Measurements from ENCODE around the gene CARD11.

GRCh38 chr7:2886391-2886790 is 157.3 kb downstream of the CARD11 start:
- TF ChIP-seq EP300 (conservative IDR thresholded peaks at IDR 0.05; ENCODE audit: poor library complexity, severe bottlenecking) (no peak), POLR2AphosphoS5 (IDR thresholded peaks at IDR 0.05) (no peak), TAF1 (IDR thresholded peaks at IDR 0.05; ENCODE audit: low read depth) (no peak), RAD21 (conservative IDR thresholded peaks at IDR 0.05) (no peak), EZH2 (IDR thresholded peaks at IDR 0.05; ENCODE audit: borderline replicate concordance, insufficient read depth, low read length, poor library complexity, severe bottlenecking) (no peak)
- TF ChIP-seq, protein P1, sequence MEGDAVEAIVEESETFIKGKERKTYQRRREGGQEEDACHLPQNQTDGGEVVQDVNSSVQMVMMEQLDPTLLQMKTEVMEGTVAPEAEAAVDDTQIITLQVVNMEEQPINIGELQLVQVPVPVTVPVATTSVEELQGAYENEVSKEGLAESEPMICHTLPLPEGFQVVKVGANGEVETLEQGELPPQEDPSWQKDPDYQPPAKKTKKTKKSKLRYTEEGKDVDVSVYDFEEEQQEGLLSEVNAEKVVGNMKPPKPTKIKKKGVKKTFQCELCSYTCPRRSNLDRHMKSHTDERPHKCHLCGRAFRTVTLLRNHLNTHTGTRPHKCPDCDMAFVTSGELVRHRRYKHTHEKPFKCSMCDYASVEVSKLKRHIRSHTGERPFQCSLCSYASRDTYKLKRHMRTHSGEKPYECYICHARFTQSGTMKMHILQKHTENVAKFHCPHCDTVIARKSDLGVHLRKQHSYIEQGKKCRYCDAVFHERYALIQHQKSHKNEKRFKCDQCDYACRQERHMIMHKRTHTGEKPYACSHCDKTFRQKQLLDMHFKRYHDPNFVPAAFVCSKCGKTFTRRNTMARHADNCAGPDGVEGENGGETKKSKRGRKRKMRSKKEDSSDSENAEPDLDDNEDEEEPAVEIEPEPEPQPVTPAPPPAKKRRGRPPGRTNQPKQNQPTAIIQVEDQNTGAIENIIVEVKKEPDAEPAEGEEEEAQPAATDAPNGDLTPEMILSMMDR (IDR thresholded peaks at IDR 0.05; ENCODE audit: poor library complexity, severe bottlenecking), result no peak
